ENCODE results near the gene CD300LF. TPM values are rescaled to one million over a fixed set of nuclear protein-coding genes. Genes with fewer than 3 reads are reported as not detected.

Gene CD300LF
- total and polyA plus RNA-seq, 10 of the 15 experiments (the other 5 are each of a cell fraction or from before 2014, with no cell fraction given): 0.15 TPM; not detected in 9

GRCh38 chr17:74748529-74749278 lies 36.0 kb upstream of the CD300LF start, which contains the start of gene NHERF1 (continued):
- 0 out of 2 replicates have a peak, but pooled peaks have one; percentile 50 for TF ChIP-seq RFX5 (IDR thresholded peaks at IDR 0.05; ENCODE audit: low read depth, low read length)
- peak; percentile 59 for TF ChIP-seq LARP7 (IDR thresholded peaks at IDR 0.05)
- no peak for TF ChIP-seq MTA2 (IDR thresholded peaks at IDR 0.05; ENCODE audit: low read depth)
- no peak for TF ChIP-seq CHD2 (IDR thresholded peaks at IDR 0.05; ENCODE audit: borderline replicate concordance, low read depth, low read length)
- no peak for TF ChIP-seq KDM1A (IDR thresholded peaks at IDR 0.05; ENCODE audit: borderline replicate concordance)
- no peak for TF ChIP-seq CBX5 (IDR thresholded peaks at IDR 0.05; ENCODE audit: low read depth)
- no peak for TF ChIP-seq TARDBP (IDR thresholded peaks at IDR 0.05; ENCODE audit: borderline replicate concordance)
- no peak for TF ChIP-seq PAX8 (IDR thresholded peaks at IDR 0.05)
- TF ChIP-seq CREM (IDR thresholded peaks at IDR 0.05; ENCODE audit: low read depth): no peak
- no peak for TF ChIP-seq SUPT20H (IDR thresholded peaks at IDR 0.05; ENCODE audit: borderline replicate concordance, control insufficient read depth, low read depth, low read length)
- TF ChIP-seq ESRRA (IDR thresholded peaks at IDR 0.05; ENCODE audit: low read length): no peak
- TF ChIP-seq CHD4 (IDR thresholded peaks at IDR 0.05): no peak
- TF ChIP-seq FOXM1 (IDR thresholded peaks at IDR 0.05; ENCODE audit: low read depth, low read length): no peak
- TF ChIP-seq MLLT1 (IDR thresholded peaks at IDR 0.05): no peak
- TF ChIP-seq MYB (IDR thresholded peaks at IDR 0.05; ENCODE audit: borderline replicate concordance, low read depth, low read length): no peak
- TF ChIP-seq EP300 (IDR thresholded peaks at IDR 0.05; ENCODE audit: borderline replicate concordance in 1 of 2, control insufficient read depth in 1 of 2, low read depth in 2 of 2, low read length in 2 of 2): no peak
- no peak for TF ChIP-seq ATF2 (IDR thresholded peaks at IDR 0.05; ENCODE audit: low read length)
- no peak for TF ChIP-seq STAT3 (IDR thresholded peaks at IDR 0.05; ENCODE audit: low read depth, low read length)
- no peak for TF ChIP-seq MYC (IDR thresholded peaks at IDR 0.05; ENCODE audit: insufficient read depth, insufficient read length, insufficient replicate concordance, low read length, severe bottlenecking)
- no peak for TF ChIP-seq NRF1 (conservative IDR thresholded peaks at IDR 0.05; ENCODE audit: low read depth, low read length)
- no peak for TF ChIP-seq ATF7 (IDR thresholded peaks at IDR 0.05; ENCODE audit: low read depth)
- TF ChIP-seq IKZF1 (conservative IDR thresholded peaks at IDR 0.05): peak; percentile 79
- peak; percentile 99 for TF ChIP-seq POLR2A (IDR thresholded peaks at IDR 0.05; ENCODE audit: low read depth, low read length)
- TF ChIP-seq STAT1 (conservative IDR thresholded peaks at IDR 0.05): no peak
- no peak for TF ChIP-seq IKZF2 (IDR thresholded peaks at IDR 0.05)
- TF ChIP-seq ZNF622 (IDR thresholded peaks at IDR 0.05): no peak
- no peak for TF ChIP-seq HDAC2 (IDR thresholded peaks at IDR 0.05)
- TF ChIP-seq RAD51 (IDR thresholded peaks at IDR 0.05): no peak
- TF ChIP-seq SP1 (IDR thresholded peaks at IDR 0.05; ENCODE audit: low read depth, low read length): peak; percentile 62
- no peak for TF ChIP-seq CEBPB (IDR thresholded peaks at IDR 0.05; ENCODE audit: borderline replicate concordance in 1 of 2, low read depth in 2 of 2, low read length in 2 of 2)
- TF ChIP-seq, protein P1, sequence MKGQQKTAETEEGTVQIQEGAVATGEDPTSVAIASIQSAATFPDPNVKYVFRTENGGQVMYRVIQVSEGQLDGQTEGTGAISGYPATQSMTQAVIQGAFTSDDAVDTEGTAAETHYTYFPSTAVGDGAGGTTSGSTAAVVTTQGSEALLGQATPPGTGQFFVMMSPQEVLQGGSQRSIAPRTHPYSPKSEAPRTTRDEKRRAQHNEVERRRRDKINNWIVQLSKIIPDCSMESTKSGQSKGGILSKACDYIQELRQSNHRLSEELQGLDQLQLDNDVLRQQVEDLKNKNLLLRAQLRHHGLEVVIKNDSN (IDR thresholded peaks at IDR 0.05; ENCODE audit: borderline replicate concordance, extremely low read length, insufficient read depth, low read depth, low read length): no peak
